ENCODE results near the gene HDAC4. TPM values are rescaled to one million over a fixed set of nuclear protein-coding genes. Genes with fewer than 3 reads are reported as not detected.
"Not testable (repeated sequence)": the region's sequence is repeated elsewhere in the genome, so short reads cannot be mapped to it uniquely, and the experiment has no call there.

Gene HDAC4
- polyA plus RNA-seq (ENCODE audit: insufficient read length in 4 of 4) = 10 to 100 TPM; 12.0 to 14.1 (median 12.6) TPM

DNA sequence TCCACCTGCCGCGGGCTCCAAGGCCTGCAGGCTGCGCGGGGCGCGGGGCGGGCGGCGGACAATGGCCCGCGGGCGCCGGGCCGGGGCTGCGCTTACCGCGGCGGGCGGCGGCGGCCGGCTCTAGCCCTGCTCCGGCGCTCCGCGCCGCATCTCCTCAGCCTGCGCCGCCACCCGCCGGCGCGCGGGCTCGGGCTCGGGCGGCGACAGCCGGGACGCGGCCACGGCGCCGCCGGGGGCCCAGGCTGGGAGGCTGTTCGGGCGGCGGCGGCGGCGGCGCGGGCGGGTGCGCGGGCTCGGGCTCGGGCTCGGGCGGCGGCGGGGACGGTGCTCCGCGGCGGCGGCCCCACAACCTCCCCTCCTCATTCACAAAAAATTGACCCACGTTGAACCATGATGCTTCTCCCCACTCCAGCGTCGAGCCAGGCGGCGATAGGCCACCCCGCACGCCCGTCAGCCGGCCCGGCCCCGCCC lies at the start of gene HDAC4:
Gene HDAC4 (minus strand): TSS at position 425 of the 471 bp plus-strand sequence. CDS start 48,321 bp downstream, outside the sequence.
- DNase-seq (ENCODE audit: low read depth in 4 of 4, low spot score in 3 of 4) = no peak

- DNase-seq (ENCODE audit: low read depth in 4 of 4, low spot score in 3 of 4) = not testable (repeated sequence)
Measured at GRCh38 chr2:239449468-239449867, 48.6 kb upstream of the HDAC4 start.

- no peak for DNase-seq (ENCODE audit: low read depth in 4 of 4, low spot score in 3 of 4)
Measured at GRCh38 chr2:239445771-239446524, 45.1 kb upstream of the HDAC4 start.

- DNase-seq (ENCODE audit: low read depth in 4 of 4, low spot score in 3 of 4) = no peak
Measured at GRCh38 chr2:239444626-239445577, 44.1 kb upstream of the HDAC4 start.

DNA sequence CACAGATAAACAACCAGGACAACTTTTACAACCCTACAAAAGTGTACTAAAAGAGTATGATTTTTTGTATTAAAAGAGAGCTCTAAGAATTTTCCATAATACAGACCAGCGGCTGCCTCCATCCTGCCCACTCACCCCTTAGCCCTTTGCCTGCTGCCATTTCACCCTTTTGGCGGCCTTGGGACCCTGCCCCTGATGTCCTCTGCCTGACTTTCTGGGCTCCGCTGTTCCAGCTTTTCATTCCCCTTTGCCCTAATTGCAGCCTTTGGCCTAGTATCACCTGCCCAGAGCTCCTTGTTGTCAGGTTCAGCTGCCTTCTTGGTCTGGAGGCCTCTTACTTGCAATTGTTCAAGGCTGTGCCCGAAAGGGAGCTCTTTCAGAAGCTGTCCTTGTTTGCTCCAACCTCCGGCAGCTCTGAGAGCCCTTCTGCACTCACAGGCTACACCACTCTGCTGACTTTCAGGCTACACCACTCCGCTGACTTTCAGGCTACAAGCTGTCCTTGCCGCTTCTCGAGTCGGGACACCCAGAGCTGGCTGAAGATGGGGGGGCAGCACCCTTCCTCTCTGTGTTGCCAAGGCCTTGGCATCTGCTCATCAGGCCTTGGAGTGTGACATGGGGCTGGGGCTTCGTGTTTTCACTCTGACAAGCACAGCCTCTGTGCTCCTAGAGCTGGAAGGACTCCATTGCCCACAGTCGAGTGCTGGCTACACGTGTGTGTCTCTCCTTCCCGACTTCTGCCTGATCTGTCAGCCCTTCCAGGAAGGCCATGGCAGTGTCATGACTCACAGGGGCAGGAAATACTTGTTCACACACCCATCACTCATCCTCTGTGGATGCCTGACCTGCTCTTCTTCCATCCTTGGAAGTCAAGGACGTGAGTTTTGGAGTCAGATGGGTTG lies 43.1 kb upstream of the HDAC4 start:
- no peak for DNase-seq (ENCODE audit: low read depth in 4 of 4, low spot score in 3 of 4)

DNA sequence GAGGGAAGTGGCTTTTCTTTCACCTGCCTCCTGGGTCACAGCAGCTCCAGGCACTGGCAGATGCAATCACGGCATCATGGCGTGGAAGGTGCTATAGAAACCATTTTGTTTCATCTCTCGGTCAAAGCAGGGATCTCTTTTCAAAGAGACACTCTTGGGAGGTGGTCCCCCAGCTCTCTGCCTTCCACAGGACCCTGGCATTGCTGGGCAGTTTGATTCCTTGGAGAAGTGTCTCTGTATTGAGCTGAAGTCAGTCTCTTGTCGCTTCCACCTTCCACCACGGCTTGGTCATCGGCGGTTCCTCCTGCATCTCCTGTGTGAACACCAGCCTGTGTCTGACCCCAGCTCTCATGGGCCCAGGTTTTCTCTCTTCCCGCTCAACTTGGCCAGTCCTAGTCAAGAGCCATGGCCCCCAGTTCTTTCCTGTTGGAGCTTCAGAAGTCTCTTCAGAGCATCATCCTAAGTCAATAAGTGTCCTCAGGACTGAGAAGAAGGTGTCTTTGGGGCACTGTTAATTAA lies 42.3 kb upstream of the HDAC4 start:
- no peak for DNase-seq (ENCODE audit: low read depth in 4 of 4, low spot score in 3 of 4)

GRCh38 chr2:239442192-239442591 lies 41.4 kb upstream of the HDAC4 start:
- no peak for DNase-seq (ENCODE audit: low read depth in 4 of 4, low spot score in 3 of 4)

GRCh38 chr2:239441261-239442078 lies 40.6 kb upstream of the HDAC4 start:
- no peak for DNase-seq (ENCODE audit: low read depth in 4 of 4, low spot score in 3 of 4)

- DNase-seq (ENCODE audit: low read depth in 4 of 4, low spot score in 3 of 4) = peak in 1 of 4 donors; percentile 31
Measured at GRCh38 chr2:239440511-239440959, 39.7 kb upstream of the HDAC4 start.

DNA sequence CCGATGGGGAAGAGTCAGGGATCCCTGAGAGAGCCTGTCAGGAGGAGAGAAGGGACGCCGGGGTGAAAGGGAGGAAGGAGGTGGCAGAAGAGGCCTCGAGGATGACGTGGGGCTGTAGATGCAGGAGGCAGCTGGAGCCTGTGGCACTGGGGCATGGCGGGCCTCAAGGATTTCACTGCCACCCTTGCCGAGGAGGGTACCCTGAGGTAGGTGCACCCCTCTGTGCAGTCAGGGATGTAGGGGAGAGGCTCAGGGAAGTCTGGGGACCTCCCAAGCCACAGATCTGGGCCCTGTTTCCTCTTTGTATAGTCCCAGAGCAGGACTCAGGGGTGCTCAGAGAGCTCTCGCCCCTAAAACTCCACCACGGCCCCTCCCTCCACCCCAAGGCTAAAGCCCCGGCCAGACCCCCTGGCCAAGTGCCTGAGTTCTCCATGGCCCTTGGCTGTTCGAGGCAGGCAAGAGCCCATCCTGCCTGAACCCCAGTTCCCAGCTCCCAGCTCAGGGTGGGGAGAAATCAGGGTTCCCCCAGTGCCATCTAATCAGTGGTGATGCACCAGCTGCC lies 39.0 kb upstream of the HDAC4 start:
- no peak for DNase-seq (ENCODE audit: low read depth in 4 of 4, low spot score in 3 of 4)

- no peak for DNase-seq (ENCODE audit: low read depth in 4 of 4, low spot score in 3 of 4)
Measured at GRCh38 chr2:239438995-239439753, 38.4 kb upstream of the HDAC4 start.

DNA sequence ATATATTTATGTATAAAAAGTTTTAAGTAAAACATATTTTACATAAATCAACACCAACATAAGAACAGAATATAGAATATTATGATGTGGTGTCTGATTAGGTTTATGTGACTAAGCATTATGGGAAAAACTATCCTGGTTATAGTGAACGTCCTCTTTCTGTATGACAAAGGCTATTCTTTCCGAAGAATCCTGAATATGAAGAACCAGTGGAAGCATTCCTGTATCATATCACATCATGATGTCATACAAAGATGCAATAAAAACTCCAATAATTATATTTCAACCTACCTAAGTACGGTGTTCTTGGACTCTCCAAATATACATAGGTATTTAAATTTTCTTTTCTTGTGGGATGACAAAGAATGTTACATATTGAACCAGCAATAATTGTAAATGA lies 37.5 kb upstream of the HDAC4 start:
- DNase-seq (ENCODE audit: low read depth in 4 of 4, low spot score in 3 of 4) = no peak

DNA sequence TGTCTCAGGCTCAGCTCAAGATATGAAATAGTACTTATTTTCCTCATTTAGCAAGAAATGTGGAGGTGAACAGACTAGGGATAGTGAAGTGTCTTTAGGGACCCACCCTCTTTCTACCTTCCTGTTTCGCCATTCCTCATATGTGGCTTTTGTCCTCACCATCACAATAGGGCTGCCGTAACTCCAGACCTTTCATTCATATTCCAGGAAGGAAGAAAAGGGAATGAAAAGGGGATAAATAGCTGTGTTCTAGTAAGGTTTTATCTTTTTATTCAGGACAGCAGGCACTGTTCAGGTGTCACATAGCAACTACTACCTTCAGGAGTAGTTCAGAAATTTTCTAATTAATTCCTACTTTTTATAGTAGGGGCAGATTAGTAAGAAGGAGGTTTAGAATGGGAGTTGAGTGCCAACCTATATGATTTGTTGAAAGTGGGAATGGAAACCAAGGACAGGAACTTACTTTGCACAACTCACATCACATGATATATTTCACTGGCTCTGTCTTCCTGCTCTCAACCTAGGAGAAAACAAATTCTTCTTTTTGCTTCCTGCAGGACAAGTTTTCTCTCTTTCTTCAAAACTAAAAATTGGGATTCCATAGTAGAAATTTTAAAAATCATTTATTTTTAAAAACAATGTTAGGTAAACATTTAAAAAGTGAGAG lies 36.0 kb upstream of the HDAC4 start:
- no peak for DNase-seq (ENCODE audit: low read depth in 4 of 4, low spot score in 3 of 4)

- no peak for DNase-seq (ENCODE audit: low read depth in 4 of 4, low spot score in 3 of 4)
Measured at GRCh38 chr2:239436076-239436475, 35.3 kb upstream of the HDAC4 start.

DNA sequence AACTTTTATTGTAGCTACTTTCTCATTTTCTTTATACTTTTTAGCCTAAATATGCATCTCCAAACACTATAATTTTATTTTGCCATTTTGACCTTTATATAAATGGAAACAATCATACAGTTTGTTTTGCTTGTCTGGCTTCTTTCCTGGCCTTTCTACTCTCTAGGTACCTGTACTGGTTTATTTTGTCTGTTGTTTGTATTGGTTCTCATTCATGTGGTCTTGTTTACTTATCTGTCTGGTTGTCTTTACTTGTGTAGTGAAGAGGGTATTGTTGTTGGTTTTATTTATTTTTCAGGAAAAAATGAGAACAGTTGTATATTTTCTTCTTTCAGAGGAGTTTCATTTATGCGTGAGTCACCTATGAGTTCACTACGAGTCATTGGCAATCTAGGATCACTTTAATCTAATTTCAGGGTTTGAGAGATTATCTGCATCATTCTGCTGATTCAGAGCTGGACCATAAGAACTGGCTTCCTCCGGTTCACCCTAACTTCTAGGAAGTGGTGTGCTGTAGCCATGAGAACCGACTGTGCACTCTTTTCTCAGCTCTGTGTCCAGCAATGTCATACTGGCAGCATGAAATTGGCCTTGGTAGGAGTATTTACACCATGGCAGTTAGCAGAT lies 33.1 kb upstream of the HDAC4 start:
- DNase-seq (ENCODE audit: low read depth in 4 of 4, low spot score in 3 of 4) = no peak

GRCh38 chr2:239432174-239432573 lies 31.4 kb upstream of the HDAC4 start:
- DNase-seq (ENCODE audit: low read depth in 4 of 4, low spot score in 3 of 4) = no peak

DNA sequence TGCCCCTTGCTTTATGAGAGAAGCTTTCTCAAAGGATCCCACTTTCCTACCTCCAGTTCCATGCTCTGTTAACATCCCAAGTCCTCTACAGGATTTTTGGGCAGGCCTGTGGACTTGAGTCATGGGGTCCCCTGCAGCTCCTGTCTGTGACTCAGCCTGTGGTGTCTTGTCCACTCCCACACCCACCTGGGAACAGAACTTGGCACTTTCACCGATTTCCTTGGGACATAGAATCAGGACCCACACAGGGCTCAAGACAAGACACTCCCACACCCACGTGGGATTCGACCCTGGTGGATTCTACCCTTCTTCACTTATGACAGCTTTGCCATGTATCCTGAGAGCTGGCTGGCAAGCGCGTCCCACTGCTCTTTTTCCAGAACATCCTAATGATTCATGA lies 30.7 kb upstream of the HDAC4 start:
- no peak for DNase-seq (ENCODE audit: low read depth in 4 of 4, low spot score in 3 of 4)
